Activated effector memory CD4-positive, alpha-beta T cell treated with anti-CD3 and anti-CD28 coated beads, Interleukin-2, amount 50 U/mL, for 16 hours (primary cell): ENCODE results near the gene RAB6B.

ENCODE experiments used
- DNase-seq: peaks from one replicate; pipeline ENCODE4 v3.0.0-alpha.2; 2020

The RAB6B gene

DNA sequence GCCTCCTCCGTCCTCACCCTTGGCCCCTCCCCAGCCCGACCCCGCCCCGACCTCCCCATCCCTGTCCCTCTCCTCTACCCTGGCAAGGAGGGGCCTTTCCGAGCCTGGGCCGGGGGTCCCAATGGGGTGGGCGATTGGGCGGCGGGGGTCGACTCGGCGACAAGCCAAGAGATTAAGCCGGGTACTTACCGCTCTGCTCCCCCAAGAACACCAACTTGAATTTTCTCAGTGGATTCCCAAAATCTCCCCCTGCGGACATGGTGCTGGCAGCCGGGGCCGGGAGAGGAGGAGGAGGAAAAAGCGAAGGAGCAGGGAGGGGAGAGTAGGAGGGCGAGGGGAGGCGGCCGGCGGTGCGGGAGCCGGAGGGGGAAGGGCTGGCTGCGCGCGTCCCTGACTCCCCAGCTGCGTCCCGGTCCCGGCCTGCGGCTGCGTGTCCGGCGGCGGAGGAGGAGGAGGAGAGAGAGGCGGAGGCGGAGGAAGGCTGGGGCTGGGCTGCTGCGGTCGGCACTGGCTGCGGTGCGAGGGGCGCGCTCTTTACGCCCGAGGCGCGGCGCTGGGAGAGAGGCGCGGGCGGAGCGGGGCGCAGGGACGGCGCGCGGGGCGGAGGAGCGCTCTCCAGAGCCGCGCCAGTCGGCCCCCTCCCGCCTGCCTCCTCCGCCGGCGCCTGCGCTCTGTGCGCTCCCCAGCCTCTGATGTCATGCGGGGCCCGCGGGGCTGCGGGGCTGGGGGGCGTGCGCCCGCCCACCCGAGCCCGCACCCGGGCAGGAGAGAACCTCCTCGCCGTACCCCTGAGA is at the start of gene RAB6B:
Gene RAB6B, minus strand, starts transcription at position 675 of the 794 bp plus-strand sequence. Its CDS starts 416 bp downstream, at position 259.
- DNase-seq: no peak

DNA sequence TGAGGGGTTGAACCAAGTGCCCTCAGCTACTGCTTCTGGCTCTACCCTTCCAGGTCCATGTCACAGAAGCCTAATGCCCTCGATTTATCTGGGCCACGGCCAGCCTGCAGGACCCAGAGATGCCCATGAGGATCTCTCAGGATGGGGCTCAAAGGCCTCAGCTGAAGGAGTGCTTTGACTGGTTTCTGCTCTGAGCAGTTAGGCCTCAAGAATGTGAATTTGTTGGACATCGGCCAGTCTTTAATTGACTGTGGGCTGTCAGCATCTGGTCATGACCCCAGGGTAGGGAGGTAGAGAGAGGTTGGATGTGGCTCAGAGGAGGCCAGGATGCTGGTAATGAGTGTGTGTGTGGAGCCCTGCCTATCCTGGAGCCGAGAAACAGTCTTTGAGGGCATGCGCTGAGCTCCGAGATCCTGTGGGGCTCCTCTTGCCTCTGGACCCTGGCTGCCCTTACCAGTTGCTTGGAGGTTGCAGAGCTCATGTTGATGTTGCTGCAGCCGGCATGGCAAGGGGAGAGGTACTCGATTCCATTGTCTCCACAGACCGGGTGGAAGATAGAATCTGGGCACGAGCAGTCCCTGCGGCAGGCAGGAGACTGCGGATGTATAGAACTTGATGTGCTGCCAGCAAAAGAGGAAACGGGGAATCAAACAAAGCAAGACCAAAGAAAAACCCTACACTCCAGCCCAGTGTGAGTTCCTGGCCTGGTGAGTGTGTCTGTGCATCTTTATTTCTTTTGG is 49.1 kb upstream of the RAB6B start:
- peak; percentile 44 for DNase-seq

DNA sequence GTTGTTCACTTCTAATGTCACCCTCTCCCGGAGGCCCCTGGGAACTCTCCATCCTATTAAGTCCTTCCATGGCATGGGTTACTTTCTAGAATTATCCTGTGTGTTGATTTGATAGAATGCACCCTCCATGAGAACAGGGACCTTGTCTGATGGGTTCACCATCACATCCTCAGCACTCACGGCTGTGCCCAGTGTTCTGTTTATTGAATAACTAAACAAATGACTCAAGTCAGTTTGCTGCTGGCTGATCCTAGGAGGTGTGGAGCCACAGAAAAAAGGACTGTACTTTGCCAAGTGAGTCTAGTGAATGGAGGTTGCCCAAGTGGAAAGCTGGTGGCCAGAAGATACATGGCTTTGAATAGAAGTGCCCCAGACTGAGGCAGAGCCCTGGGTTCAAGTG is 48.5 kb upstream of the RAB6B start:
- no peak for DNase-seq

DNA sequence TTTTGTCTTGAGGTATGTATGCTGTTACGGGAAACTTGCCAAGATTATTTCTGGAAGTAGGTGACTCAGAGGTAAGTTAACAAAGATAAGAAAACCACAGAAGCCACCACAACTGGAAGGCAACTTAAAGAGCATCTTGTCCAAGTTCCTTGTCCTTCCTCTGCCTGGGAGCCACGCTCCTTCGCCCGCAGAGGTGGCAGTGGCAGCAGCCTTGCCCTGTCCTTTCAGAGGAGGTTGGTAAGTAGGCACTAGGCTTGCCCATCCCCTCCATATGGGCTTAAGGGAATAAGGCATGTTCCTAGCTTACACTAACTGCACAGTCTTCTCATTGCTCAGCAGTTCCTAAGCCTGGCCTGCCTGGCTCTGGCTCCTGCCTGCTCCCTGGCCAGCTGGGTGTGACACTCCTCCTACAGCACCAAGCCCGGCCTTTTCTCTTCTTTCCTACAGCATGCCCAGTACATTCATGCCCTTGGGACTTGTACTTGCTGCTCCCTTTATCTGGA is 48.0 kb upstream of the RAB6B start:
- no peak for DNase-seq

DNA sequence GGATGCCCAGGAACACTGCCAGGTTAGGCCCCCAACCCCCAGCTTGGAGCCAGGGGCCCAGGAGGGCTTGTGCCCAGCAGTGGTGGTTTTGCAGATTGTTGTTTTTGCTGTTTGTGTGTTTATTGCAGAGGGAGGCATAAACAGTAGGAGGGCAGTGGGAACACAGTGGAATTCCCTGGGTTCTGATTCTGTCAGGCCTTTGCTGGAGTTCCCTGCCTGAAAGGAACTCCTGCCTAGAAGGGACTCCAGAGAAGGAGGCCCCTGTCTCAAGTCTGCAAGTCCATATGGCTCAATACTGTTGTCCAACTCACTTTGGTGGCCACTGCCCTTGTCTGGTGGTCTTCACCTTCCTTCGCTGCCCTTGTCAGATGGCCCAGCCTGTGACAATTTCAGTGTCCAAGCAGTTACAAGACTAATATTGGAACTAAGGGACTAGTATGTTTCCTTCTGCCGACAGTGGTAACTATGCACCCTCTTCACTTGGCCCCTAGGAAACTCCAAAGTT is 47.4 kb upstream of the RAB6B start:
- no peak for DNase-seq

DNA sequence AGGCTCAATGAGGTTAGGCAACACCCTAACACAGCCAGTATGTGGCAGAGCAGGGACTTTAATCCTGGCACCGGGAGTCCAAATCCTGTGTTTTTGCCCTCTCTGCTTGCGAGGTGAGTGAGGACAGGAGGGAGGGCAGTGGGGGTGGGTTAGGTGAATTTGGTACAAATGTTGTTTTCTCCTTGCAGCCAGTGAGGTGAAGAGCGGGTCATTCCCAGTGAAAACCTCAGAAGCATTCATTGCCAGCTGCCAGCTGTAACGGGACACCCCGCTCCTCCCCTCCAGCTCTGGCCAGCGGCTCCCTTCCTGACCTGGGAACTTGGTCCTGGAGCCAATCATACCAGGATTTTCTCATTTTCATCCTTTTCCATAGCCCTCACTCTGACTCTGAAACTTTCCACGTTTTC is 45.7 kb upstream of the RAB6B start:
- DNase-seq: no peak

DNA sequence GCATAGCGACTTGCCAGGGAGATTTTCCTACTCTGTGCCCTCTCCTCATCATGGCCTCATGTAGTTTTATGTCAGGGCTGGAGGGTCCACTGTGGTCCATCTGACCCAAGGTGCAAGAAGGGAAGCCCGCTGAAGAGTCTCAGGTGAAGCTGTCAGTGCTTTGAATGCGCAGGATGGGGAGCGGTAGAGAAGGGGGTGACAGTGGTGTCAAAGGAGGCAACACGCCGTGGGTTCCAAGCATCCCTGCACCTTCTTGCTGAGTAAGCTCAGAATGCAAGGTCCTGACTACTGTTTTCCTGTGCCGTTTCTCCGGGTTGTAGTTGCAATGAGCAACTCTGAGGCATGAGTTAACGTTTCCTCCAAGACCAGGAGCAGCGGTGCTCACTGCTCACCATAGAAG is 44.9 kb upstream of the RAB6B start:
- DNase-seq: no peak

DNA sequence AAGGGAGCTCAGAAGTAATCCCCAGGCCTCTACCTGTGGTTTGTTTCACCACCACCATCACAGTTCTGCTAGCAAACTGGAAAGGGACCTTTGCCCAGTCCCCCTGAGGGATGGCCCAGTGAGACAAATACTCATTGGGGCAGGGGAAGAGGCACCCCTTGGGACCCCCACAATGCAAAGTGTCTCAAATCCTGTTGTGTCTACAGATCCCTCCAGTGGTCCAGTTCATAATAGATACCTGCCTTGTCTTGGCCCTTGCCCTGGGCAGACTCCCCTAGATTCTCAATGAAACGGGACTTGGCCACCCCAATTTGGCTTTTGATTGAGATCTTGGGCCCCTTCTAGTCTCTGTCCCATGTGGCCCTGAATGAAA is 43.8 kb upstream of the RAB6B start:
- peak; percentile 42 for DNase-seq

DNA sequence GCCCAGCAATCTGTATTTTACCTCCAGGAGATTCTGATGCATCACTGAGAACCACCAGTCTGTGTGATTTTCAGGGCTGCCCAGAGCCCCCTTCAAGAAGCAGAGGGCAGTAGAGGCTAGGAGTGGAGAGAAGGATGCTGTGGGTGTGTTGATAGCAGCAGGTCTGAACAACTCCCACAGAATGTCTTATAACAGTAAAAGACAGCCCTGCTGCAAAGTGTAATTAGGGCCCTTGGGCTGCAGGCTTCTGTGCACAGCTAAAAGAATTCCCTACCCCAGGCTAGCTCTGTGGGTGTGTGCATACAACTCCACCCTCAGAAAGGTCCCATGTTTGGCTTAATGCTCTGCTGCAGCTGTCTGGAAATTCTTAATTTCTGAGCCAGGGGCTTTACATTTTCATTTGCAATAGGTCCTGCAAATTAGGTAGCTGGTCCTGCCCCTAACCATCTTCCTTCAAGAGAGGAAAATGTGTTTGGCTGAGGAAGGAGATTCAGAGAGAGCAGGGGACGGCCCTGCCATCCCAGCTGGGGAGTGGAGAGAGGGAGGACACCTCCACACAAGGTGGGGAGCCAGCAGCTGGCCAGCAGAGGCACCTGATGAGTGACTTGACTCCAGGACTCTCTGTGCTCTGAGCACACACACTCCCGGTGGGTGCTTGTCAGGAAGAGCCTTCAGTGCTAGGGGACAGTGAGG is 43.2 kb upstream of the RAB6B start:
- DNase-seq: no peak

DNA sequence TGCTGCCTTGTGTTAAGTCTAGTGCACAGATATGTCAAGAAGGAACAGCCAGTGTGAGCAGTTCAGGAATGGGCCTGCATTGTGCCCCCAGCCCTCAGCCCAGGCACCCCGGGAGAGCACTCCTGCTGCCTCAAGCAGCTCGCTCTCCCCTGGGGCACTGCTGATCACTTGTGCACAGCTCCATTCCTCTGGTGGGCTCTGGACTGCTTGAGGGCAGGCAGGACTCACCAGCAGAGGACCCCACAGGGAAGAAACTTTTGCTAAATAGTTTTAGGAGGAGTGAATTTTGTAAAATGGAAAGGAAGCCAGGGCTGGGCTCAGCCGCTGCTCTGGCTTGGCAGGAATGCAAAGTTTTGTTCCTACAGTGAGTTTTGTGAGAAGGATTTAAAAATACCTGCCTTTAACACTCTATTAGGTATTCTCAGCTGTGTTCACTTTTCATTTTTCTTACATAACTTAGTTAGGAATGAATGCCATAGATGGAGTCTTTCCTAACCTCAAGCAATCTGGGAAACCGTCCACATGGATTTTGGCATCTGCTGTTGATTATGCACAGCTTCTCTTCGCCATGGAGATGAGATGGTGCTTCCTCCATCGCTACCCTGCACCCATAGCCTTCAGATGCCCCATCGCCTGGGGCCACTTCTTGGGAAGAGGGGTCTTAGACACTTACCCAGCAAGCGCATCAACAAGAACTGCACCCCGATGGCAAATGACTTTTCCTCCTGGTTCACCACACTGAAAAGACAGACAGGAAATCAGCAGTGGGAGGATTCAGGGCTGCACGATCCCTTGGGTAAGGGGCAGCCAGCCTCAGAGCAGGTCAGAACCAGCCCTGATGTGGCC is 42.3 kb upstream of the RAB6B start:
- no peak for DNase-seq

DNA sequence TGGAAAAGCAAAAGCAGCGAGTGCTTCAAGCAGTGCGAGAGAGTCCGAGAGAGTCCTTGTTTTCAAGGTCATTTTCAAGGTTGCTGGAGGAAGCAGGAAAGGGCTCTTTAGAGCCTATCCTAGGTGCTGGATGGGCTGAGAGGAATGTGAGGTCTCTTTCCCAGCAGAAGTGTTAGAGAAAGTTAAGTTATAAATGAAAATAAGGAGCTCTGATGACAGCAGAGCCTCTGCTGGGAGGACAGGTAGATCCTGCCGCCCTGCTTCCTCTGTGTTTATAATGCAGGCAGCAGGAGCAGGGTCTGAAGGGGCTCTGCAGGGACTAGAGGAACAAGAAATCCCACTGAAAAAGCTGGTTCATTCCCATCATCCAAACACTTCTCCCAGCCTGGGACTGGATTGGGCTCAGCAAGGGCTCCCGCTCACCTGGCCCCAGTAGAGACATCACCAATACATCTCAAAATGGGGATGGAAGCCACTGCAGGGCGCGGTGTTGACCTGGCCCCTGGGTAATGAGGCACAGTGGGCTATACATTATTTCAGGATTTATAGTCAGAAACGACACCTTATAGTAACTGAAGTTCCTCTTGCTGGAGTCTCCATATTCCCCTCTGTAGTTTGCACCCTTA is 41.5 kb upstream of the RAB6B start:
- no peak for DNase-seq

DNA sequence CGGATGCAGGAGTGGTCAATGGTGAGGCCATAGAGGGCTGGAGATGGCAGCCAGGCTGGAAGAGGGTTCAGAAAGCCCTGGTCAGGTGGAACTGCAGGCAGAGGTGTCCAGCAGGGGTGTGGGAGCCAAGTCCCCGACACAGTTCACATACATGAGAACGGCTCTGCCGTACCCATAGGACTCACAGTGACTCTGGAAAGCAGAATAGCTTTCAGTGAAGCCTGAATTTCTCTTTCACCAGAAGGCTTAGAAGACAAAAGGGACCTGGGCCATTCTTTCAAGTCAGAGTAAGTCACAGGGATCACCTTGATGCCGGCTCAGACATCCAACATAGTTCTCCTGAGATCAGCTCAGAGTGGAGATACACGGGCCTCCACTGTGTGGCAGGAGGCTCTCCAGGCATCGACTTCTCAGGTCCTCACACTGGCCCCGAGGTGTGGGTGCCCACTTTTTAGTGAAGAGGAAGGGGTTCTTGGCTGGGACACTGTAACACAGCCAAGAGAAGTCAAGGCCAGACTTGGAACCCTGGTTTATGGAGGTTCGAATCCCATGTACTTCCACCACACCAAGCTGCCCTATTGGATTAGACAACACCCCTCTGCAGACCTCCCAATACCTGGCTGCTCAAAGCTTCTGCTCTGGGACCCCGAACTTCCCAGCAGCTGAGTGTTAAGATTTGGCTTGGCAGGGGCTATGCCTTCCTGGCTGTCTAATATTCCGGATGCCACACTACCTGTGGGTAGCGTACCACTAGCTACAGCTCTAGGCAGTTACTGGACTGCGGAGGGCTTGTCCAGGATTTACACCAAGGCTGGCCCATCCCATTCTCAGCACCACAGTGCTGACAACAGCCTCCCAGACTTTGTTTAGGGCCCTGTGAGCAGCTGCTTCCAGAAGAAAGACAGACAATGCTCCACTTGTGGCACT is 40.4 kb upstream of the RAB6B start:
- DNase-seq: no peak

DNA sequence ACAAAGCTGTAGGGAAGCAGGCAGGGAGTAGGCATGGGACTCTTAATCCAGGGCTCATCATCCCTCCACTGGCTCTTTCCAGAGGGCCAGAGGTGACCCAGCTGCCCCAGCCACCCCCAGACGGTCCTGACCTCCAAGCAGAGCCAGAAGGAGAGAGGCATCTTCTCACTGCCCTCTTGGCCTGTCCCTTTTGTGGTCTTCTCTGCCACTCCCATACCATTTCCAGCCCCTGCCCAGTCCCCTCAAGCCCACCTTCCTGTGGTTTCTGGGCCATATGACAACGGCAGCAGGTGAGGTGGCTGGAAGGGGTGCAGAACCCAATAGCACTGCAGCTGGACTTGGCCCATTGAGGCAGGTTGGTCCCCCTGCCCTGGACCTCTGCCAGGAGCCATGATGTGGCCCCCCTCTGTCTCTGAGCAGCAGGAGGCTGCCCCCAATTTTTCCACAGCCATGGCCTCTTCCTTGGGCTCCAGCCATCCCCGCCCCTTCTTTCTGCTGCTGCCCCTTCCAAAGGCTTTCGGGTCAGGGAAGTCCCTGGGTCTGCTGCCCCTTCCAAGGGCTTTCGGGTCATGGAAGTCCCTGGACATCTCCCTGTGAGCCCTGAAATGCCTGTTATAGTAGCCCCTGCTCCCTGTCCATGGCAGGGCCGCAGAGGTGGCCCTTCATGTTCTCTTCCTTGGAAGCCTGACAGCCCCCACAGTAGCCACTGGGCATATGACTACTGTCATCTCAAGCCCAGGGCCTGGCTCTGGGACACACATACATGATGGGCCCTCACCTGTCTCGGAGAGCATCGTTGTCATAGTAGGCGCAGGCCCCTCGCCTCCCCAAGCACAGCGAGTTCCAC is 39.5 kb upstream of the RAB6B start:
- no peak for DNase-seq

DNA sequence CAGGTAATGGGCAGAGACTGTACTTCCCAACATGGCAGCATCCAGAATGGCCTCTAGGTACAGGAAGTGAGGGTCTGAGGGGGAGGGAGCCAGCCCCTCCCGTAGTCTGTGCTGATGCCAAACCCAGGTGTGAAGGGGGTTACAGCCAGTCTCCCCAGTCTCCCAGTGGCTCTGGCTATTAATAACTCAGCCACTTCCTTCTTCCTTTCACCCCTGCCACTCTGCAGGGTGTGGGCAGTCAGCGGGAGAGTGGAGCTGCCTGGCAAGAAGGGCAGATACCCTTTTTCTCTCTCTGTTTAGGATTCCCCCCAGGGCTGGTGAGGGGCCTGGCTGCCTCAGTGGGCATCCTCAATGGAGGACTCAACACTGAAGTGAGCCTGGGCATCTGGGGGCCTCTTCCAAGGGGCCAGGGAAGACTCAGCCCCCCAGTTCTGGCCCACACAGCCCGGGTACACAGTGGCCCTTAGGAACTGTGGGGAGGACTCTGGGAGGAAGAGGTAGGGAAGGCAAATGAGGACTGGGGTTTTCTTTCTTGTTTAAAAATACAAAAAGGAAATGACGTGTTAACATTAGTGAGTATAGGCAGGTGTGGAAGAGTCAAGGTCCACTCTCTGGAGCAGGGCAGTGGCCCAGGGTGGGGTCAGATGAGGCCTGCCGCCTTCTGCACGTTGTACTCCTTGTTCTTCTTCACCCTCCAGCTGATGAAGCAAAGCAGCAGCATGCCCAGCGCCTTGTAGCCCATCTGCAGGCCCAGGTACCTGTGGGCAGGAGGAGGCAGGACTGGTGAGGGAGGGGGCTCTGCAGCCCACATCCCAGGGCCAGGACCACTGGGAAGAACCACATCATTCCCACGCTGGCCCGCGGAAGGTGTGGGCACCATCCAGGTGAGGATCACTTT is 38.6 kb upstream of the RAB6B start:
- DNase-seq: no peak

DNA sequence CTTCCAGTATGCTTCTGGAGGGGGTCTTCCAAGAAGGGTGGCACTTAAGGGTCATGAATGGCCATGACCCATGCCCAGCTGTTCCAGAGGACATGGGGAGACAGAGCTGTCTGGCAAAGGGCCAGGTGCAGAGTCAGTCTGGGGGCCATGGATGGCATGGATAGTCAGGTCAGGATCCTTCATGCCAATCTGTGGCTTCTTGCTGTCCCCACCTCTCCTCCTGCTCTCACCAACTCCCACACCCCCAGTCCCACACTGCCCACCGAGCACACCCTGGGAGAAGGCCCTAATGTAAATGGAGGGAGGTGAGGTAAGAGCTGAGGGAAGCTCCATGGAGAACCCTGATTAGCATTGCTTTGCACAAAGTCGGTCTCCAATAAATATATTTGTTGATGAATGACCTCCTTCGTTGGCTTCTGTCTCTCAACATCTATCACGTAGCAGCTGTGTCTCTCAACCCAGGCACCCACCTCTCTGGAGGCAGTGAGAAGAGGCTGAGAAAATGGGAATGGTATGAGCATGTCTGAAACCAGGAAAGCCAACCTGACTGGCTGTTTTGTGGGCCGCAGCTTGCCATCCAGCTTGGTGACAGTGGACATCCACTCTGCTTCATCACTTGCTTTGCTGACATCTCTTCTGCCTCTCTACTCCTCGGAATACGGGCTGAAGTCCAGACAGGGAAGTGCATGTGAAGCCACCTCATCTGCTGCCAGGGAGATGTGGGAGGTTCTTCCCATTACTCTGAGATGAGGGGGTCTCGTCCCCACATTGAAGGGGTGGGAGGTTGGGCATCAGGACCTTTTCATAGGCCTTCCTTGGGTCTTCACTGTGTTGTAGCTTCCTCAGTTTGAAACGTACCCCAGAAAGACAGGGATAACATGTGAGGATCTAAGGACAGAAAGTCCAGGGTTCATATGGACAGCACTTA is 37.7 kb upstream of the RAB6B start:
- DNase-seq: no peak

DNA sequence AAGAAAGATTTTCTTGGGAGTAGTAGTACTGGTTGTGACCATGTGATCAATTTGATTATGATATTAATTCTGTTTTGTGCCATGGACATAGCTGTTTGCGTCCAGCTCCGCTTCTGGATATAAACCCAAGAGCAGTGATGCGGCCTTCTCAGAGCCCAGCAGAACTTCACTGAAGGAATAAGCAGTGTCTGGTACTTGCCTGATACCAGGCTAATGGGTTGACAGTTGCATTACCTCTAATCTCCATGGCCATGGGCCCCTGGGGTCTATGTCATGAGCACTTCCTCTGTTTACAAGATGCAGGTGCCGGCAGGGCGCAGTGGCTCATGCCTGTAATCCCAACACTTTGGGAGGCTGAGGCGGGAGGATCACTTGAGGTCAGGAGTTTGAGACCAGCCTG is 36.3 kb upstream of the RAB6B start:
- DNase-seq: no peak

DNA sequence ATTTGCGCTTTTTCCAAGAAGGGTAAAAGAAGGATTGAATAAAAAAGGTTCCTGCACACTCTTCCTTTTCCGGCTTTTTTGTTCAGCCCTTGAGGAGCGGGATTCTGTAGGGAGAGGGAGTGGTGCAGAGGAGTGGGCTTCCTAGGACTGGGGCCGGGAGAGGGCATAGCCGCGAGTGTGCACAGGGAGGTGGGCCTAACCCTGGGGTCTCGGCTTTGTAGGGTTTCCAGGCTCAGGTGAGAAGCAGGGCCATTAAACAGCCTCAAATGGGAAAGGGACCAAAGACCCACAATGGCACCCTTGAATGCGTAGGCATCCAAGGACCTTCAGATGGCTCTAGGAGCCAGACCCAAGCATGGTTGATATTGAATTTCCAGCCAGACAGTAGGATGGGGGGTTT is 35.4 kb upstream of the RAB6B start:
- DNase-seq: no peak
